Measurements from ENCODE around the gene ERI3.

The ERI3 gene

GRCh38 chr1:44282704-44283426 is 72.2 kb downstream of the ERI3 start:
- DNase-seq: no peak

GRCh38 chr1:44281962-44282703 is 72.9 kb downstream of the ERI3 start:
- DNase-seq: peak; percentile 63

DNA sequence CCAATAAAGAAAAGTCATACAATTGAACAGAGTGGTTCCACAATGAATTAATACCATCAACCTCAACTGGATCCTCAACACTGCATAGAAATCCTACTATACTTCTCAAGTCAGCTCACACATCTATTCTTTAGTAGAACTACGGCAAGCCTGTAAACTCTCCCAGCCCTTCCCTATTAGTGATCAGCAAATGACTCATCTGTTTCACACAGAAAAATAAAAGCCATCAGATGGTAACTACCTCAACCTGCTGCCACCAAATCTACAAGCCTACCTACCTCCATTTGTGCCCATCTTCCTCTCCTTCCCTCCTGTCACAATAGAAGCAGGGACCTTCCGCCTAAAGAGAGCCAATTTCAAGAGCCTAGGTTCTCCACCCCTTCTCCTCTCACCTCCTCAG is 78.2 kb downstream of the ERI3 start:
- DNase-seq: no peak

DNA sequence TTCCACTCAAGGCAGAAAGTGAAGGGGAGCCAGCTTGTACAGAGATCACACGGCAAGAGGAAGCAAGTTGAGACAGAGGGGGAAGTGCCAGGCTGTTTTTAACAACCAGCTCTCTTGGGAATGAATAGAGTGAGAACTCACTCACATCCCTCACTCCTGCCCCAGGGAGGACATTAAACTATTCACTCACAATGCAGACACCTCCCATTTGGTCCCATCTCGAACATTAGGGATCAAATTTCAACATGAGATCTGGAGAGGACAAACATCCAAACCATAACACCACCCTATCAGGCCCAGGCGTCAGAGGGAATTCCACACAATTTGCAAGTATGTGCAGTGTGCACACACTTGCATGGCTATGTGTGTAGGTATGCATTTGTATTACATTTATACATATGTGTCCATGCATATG is 79.1 kb downstream of the ERI3 start:
- peak; percentile 31 for DNase-seq

DNA sequence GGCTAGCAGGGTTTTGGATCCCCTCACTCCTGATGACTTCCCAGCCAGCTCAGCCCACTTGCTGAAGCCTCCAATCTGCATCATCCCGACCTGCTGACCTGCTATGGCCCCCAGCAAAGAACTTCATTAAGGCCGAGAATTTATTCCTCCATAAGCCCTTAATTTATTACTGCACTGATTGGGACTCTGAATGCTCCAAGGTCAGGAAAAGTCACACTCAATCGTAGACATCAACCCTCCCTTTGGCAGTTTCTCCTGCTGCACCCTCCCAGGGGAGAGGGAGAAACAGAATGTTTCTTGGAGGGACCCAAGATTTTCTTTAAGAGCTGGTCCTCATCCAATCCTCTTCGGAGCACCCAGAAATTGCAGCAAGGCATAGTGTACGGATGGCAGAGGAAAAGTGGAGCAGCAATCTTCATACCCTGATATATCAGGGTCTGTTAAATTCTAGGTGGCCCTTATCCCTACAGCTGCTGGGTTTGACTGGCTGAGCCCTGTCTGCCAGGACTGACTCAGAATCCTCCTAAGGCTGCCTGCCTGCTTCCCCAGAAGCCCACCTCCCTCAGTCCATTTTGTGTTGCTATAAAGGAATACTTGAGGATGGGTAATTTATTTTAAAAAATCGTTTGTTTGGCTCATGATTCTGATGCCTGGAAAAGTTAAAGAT is 79.6 kb downstream of the ERI3 start:
- no peak for DNase-seq

GRCh38 chr1:44273560-44274350 is 81.3 kb downstream of the ERI3 start:
- no peak for DNase-seq

DNA sequence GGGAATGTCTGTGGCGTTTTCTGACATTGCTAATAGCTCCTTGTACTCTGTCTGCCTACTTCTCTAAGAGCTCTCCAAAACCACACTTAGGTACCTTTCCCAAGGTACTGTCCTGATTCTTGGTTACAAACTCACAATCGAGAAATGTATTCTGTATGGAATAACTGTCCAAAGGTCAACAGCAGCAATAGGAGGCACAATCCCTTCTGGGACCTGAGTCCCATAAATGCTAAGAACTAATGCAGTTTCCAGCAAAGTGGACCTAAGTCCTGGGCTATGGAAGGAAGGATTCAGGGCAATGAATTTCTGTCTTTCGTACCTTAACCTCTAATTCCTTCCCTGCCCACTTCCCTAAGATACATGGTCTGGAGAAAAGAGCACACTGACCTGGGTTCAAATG is 82.1 kb downstream of the ERI3 start:
- no peak for DNase-seq

- DNase-seq: no peak
Observed at GRCh38 chr1:44271646-44272045, 83.4 kb downstream of the ERI3 start.

DNA sequence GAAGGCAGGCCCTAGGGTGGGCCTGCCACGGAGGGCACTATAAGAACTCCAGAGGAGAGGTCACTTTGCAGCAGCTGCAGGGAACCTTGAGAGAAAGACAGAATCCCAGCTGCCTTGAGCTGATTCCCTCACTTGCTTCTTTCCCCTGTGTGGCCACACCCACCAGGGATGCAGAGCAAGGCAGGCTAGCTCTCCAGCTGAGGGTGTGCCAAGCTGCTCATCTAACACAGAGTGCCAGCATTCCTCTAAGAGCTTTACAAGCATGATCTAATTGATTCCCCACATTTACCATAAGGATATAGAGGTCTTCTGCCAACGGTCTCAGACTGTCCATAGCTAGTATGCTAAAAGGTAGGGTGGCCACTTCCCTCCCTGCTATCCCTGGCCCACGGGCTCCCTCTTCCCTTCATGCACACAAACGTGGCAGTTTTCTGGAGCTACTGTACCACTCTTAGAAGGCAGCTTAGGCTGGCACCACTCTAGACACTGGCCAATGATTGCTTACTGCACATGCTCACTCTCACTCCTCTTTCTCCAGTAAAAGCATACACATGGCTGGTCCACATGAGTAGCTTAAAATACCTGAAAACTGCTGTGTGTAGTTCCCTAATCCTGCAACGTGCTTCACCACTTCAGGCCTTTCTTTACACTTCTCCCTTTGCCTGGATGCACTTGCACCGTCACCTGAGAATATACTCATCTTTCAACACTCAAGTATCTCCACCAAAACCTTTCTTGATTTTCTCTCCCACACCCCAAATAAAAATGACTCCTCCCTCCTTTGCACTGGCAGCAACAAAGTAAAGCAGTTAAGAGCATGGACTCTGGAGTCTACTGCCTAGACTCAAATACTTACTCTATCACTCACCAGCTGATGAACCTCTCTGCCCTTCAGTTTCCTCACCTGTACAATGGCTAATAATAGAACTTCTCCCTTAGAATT is 84.1 kb downstream of the ERI3 start:
- DNase-seq: no peak

DNA sequence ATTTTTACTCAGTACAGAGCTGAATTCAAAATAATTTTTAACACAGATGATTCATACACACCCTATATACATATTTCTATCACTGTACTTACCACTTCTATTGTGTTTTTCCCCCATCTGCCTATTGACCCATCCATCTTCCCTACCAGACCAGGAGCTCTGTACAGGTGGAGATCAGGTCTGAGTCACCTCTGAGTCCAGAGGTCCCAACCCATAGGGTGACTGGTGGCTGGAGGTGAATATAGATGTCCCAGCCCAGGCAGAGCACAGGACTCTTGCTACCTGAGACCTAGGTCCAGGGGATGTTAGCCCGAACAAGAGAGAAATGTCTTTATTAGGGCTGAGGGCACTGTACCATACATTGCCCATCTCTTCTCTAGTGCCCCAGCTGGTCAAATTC is 87.0 kb downstream of the ERI3 start:
- DNase-seq: no peak

DNA sequence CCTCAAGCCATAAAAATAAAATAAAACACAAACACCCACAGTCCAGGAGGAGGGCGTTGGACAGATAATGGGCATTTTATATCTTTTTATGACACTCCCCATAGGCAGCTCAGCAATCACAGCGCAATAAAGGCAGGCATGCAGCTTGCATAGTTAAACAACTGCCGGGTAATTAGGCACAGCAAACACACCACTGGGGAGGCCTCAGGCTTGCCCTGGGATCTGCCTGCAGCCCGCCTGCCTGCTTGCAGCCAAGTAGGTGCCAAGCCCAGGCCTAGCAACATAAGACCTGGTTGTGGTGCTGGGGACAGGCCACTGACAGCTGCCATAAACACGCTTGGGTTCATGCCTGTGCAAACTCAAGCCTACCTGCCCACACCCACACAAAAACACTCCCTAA is 87.6 kb downstream of the ERI3 start:
- DNase-seq: no peak

- no peak for DNase-seq
Observed at GRCh38 chr1:44266400-44267344, 88.4 kb downstream of the ERI3 start.

GRCh38 chr1:44265656-44266358 is 89.2 kb downstream of the ERI3 start:
- no peak for DNase-seq

- no peak for DNase-seq
Observed at GRCh38 chr1:44264451-44264771, 90.6 kb downstream of the ERI3 start.

DNA sequence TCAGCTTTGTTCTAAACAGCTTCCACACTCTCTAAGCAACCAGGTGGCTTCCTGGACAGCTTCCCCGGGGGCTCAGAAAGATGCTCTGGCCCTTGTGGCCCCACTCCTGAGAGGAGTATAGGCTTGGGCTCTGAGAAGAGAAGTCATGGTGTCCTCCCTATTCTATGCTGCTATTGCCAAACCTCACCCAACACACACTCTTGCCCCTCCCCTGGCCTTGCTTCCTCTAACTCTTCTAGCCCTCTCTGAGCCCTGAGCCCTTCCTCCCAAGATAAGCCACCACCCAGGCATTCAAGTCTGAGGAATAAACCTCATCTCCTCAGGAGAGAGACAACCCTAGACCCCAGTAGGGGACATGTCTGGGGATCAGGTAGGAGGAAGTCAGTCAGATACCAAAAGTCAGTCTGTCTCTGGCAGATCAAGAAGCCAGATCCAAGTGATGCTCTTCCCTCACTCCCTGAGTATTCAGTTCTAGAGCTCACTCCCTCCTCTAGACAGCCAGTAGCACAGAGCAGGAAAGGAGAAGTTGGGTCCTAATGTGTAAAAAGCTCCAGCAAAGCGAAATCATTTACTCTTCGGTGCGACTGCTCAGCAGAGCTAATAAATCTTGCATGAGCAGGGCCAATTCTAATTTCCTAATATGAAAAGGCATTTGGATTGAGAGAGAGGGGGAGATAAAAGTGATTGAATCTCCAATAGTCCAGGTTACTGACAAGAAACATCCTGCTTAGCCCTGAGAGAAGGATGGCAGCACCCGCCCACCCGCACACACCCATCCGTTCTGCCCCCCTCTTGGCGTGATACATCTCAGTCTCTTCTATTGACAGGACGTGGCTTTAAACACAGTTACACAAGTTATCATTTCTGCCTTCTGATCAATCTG is 91.2 kb downstream of the ERI3 start:
- no peak for DNase-seq

DNA sequence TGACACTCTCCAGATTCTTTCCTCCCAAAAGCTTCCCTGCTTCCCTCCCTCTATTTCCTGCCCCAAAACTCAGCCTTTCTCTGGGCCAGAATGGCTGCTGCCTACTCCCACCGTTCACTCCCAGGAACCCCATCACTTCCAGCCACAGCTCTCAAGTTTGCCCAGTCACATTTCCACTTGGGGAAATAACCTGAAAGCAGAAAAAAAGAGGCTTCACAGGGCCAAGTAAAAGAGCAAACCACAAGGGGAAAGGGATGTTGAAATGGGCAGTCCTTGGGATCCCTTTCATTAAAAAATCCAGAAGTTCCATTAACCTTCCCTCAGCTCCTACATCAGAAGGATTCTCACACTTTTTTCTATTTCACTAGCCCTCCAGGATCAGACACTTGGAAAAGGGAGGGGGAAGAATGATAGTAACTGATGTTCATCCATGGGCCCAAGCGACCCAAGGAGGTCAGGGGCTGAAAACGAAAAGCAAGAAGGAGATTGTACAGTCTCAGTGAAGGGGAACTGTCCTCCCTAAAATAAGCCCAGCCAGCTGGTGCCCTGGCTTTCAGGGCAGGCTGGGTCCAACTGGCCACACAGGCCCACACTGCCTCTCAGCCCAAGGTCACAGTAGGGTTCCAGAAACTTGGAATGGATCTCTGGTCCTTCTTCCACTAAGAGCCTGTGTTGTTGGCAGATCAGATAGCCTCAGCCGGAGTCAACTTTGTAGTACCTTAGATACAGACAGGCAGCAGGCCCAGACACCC is 92.1 kb downstream of the ERI3 start:
- DNase-seq: no peak

DNA sequence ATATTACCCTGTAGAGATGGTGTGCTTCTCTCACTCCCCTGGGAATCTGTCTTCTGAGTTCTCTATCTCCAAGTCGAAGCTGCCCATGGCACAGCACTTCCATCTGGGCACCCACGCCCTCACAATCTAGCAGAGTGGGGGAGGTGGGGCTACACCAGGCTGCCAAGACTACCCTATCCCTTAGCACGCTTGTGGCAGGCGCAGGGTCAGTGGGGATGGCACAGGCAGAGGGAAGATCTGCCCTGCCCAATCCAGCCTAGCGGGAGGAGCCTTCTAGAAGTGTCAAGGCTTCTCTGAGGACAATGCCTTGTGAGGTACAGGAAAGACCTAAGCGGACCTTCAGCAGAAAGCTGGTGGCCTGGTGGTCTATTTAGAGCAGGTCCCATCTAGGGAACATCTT is 92.6 kb downstream of the ERI3 start:
- no peak for DNase-seq

- no peak for DNase-seq
Observed at GRCh38 chr1:44261962-44262361, 93.1 kb downstream of the ERI3 start.
